Small intestine (tissue), 7 donors: Measurements from ENCODE around the gene SLC30A9. TPM values are rescaled to one million over a fixed set of nuclear protein-coding genes. Genes with fewer than 3 reads are reported as not detected.

Source experiments
- DNase-seq, 2 donors: peaks; one replicate each; pipeline versions ENCODE4 v3.0.0 to v3.0.0-alpha.2; 2013
- FAIRE-seq: peaks from 2 replicates; lab custom pipeline; 2012; peaks lifted over from hg19 to GRCh38; lab: Jason Lieb, UNC
- H3K27ac ChIP-seq, 3 donors: one replicate each; pipeline ENCODE4 v1.5.1; 2013; ENCODE audit warnings: low read length in 2 of 3, mild to moderate bottlenecking in 2 of 3, control low read depth in 1 of 3, inconsistent platforms in 1 of 3, low read depth in 1 of 3, moderate library complexity in 1 of 3
- H3K27me3 ChIP-seq, 3 donors: one replicate each; pipeline ENCODE4 v1.6.1; 2013; ENCODE audit warnings: low read length in 3 of 3, inconsistent platforms in 1 of 3; ENCODE audit not compliant: control insufficient read depth in 3 of 3, insufficient read depth in 3 of 3
- H3K36me3 ChIP-seq, 3 donors: one replicate each; pipeline ENCODE4 v1.6.1; 2013; ENCODE audit warnings: low read length in 3 of 3, inconsistent platforms in 1 of 3, low read depth in 1 of 3, mild to moderate bottlenecking in 1 of 3, moderate library complexity in 1 of 3; ENCODE audit not compliant: control insufficient read depth in 3 of 3, insufficient read depth in 2 of 3
- H3K4me1 ChIP-seq, 3 donors: one replicate each; pipeline ENCODE4 v1.6.1; 2013; ENCODE audit warnings: low read length in 2 of 3, inconsistent platforms in 1 of 3, low read depth in 1 of 3, mild to moderate bottlenecking in 1 of 3, moderate library complexity in 1 of 3; ENCODE audit not compliant: control insufficient read depth in 3 of 3, insufficient read depth in 2 of 3
- H3K4me3 ChIP-seq, 3 donors: one replicate each; pipeline ENCODE4 v1.5.1; 2013; ENCODE audit warnings: low read length in 3 of 3, control low read depth in 1 of 3, inconsistent platforms in 1 of 3, low read depth in 1 of 3, mild to moderate bottlenecking in 1 of 3, moderate library complexity in 1 of 3
- H3K9me3 ChIP-seq, 2 donors: one replicate each; pipeline ENCODE4 v1.6.1; 2013; ENCODE audit warnings: low read depth in 1 of 2, low read length in 1 of 2; ENCODE audit not compliant: control insufficient read depth in 2 of 2, insufficient read depth in 1 of 2
- WGBS, 3 donors: extraction: QIAGEN DNeasy Blood & Tissue Kit; methylation state at CpG; one replicate each; pipeline ENCODE4 v1.1.7; 2013; 5-methylcytosine and 5-hydroxymethylcytosine counted together
- polyA plus RNA-seq, 4 donors: library from polyadenylated mRNA; stranded (reverse) in 3 of 4; unstranded in 1 of 4; fragments of 200-250 nt in 3 of 4; fragments of 120-200 nt in 1 of 4; gene quantifications; one replicate each; pipeline versions ENCODE4 v1.2.1 to v1.2.3, GENCODE V29; 2013
- donor health status: healthy with polysubstance abuse.
- donor health status: control.
- donor health status: control.
- donor health status: Bipolar disorder and iron deficiency.
- donor health status: healthy.

The SLC30A9 gene
- polyA plus RNA-seq, 4 donors, result 15.1 to 64.4 (median 25.7) TPM

DNA sequence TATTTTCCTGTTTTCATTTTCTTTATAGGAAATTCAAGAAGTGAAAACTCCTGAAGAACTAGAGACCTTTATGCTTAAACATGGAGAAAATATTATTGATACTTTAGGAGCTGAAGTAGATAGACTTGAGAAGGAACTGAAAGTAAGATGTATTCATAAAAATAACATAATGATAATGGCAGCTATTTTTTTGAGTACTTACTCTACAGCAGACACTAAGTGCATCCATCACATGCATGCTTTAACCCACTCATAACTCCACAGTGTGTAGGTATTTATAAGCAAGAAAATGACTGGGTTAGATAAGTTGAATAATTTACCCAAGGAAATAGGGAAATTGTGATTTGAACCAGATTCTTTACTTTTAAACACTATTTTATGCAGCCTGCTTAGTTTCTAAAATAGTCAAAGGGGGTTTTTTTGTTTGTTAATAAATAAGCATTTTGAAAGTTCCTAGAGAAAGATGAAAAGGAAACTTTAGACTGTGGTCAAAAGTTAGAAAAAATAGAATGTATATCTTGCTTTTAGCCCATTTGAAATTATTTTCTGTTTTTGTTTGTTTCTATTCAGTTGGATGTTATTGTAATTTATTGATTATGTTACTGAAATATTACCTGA lies 88.0 kb downstream of the SLC30A9 start:
- Histone ChIP-seq H3K27ac (no peak overlapping the region), H3K4me3 (no peak overlapping the region), H3K4me1 (no peaks in the 10 kb centered on the region), H3K36me3 (peaks cover 3 to 10% (median 4%) of the 10 kb centered on the region in 3 donors), H3K27me3 (no peaks in the 10 kb centered on the region), H3K9me3 (no peaks in the 10 kb centered on the region)
- FAIRE-seq (peak; percentile 36), DNase-seq (no peak)

GRCh38 chr4:42080306-42080705 lies 90.0 kb downstream of the SLC30A9 start:
- H3K36me3 ChIP-seq, result peaks cover 3 to 10% (median 4%) of the 10 kb centered on the region in 3 donors
- H3K27ac ChIP-seq, result no peak overlapping the region
- no peaks in the 10 kb centered on the region for H3K9me3 ChIP-seq
- no peak overlapping the region for H3K4me3 ChIP-seq
- no peak for FAIRE-seq
- no peaks in the 10 kb centered on the region for H3K27me3 ChIP-seq
- WGBS, 3 donors, result 92 to 100% (median 95%) methylated on average over 3 of the region's 3 CpGs
- no peaks in the 10 kb centered on the region for H3K4me1 ChIP-seq
- no peak for DNase-seq

- Histone ChIP-seq H3K4me1 (no peaks in the 10 kb centered on the region), H3K27me3 (no peaks in the 10 kb centered on the region), H3K36me3 (peaks cover 4 to 13% (median 5%) of the 10 kb centered on the region in 3 donors), H3K4me3 (no peak overlapping the region), H3K27ac (no peak overlapping the region), H3K9me3 (no peaks in the 10 kb centered on the region)
- 89 to 97% (median 96%) methylated on average over 1 of the region's 1 CpG for WGBS, 3 donors
- FAIRE-seq (no peak), DNase-seq (no peak)
These were observed 93.5 kb downstream of the SLC30A9 start for GRCh38 chr4:42083816-42084215.

GRCh38 chr4:42088386-42088785 lies 98.1 kb downstream of the SLC30A9 start:
- Histone ChIP-seq H3K4me1 (no peaks in the 10 kb centered on the region), H3K36me3 (peaks cover 0 to 11% (median 2%) of the 10 kb centered on the region in 3 donors), H3K27ac (no peak overlapping the region), H3K4me3 (no peak overlapping the region), H3K9me3 (no peaks in the 10 kb centered on the region), H3K27me3 (no peaks in the 10 kb centered on the region)
- DNase-seq, result no peak
- WGBS, 3 donors, result 91 to 97% (median 96%) methylated on average over 6 of the region's 6 CpGs
- FAIRE-seq, result no peak

- Histone ChIP-seq H3K4me1 (no peaks in the 10 kb centered on the region), H3K9me3 (no peaks in the 10 kb centered on the region), H3K27me3 (no peaks in the 10 kb centered on the region), H3K36me3 (no peaks in the 10 kb centered on the region), H3K4me3 (no peak overlapping the region), H3K27ac (no peak overlapping the region)
- FAIRE-seq, result no peak
- no peak for DNase-seq
- 90 to 95% (median 95%) methylated on average over 8 of the region's 8 CpGs for WGBS, 3 donors
These were observed 111.2 kb downstream of the SLC30A9 start for GRCh38 chr4:42101446-42101975.

GRCh38 chr4:42104521-42104920 lies 114.2 kb downstream of the SLC30A9 start:
- Histone ChIP-seq H3K27me3 (no peaks in the 10 kb centered on the region), H3K9me3 (no peaks in the 10 kb centered on the region), H3K36me3 (no peaks in the 10 kb centered on the region), H3K4me1 (no peaks in the 10 kb centered on the region), H3K27ac (no peak overlapping the region), H3K4me3 (no peak overlapping the region)
- FAIRE-seq (no peak), DNase-seq (no peak)
- WGBS, 3 donors, result 35 to 46% (median 35%) methylated on average over 2 of the region's 2 CpGs

DNA sequence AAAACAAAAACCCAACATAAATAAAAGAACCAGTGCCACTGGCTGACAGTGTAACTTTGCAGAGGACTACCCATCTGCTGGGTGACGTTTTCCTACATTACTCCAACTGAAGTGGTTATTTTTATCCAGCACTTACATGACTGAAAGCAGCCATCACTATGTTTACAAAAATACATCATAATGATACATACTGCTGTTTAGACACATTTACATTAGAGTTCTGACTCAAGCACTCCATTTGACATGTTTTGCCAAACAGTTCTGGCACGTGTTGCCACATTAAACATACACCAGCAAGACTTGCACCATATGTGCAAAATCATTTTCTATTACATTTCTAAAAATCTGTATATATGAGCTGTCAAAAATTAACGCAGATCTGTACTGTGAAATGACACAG lies 122.5 kb downstream of the SLC30A9 start:
- Histone ChIP-seq H3K4me3 (no peak overlapping the region), H3K36me3 (no peaks in the 10 kb centered on the region), H3K27me3 (peaks cover 0 to 5% (median 0%) of the 10 kb centered on the region in 3 donors), H3K4me1 (no peaks in the 10 kb centered on the region), H3K9me3 (no peaks in the 10 kb centered on the region), H3K27ac (no peak overlapping the region)
- no peak for DNase-seq
- no peak for FAIRE-seq
- 55 to 77% (median 74%) methylated on average over 3 of the region's 3 CpGs for WGBS, 3 donors

- H3K27ac ChIP-seq, result no peak overlapping the region
These were observed 129.6 kb downstream of the SLC30A9 start for GRCh38 chr4:42119886-42120285.

DNA sequence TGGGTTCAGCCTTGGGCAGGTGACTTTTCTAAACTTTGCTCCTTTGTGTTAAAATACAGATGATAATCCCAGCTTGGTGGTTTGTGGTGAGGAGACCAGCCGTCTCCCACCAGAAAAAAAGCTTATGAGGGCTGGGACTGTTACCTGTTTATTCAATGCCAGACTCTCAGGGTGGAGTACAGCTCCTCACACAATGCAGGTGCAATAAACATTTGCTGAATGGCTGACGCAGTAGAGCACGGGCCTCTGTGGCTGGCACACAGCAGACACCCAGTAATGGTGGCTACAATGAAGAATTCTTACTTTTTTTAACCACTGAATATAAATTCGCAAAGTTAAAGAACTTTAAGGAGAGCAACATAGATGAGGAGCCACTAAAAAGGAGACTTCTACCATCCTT lies 131.9 kb downstream of the SLC30A9 start:
- Histone ChIP-seq H3K9me3 (no peaks in the 10 kb centered on the region), H3K36me3 (no peaks in the 10 kb centered on the region), H3K4me1 (no peaks in the 10 kb centered on the region), H3K27ac (no peak overlapping the region), H3K27me3 (peaks cover 0 to 11% (median 0%) of the 10 kb centered on the region in 3 donors), H3K4me3 (no peak overlapping the region)
- 49 to 75% (median 54%) methylated on average over 4 of the region's 4 CpGs for WGBS, 3 donors
- FAIRE-seq, result no peak
- DNase-seq, result no peak

More at GRCh38 chr4:42119886-42120285, 129.6 kb downstream of the SLC30A9 start:
- H3K9me3 ChIP-seq, result no peaks in the 10 kb centered on the region
- H3K4me1 ChIP-seq, result no peaks in the 10 kb centered on the region
- FAIRE-seq (no peak), DNase-seq (no peak)
- H3K36me3 ChIP-seq, result no peaks in the 10 kb centered on the region
- WGBS, 3 donors, result 58 to 72% (median 62%) methylated on average over 12 of the region's 12 CpGs
- no peak overlapping the region for H3K4me3 ChIP-seq
- H3K27me3 ChIP-seq, result peaks cover 0 to 12% (median 0%) of the 10 kb centered on the region in 3 donors
